HG03342 (cell line): ENCODE measurements around the gene TRPC3.
A peak's percentile ranks its signal among the peaks of the same experiment; 100 is the strongest.
"Not testable (repeated sequence)": the region's sequence is repeated elsewhere in the genome, so short reads cannot be mapped to it uniquely, and the experiment has no call there.

ENCODE experiments used
- ATAC-seq: cut with Tn5 transposase; IDR thresholded peaks from one replicate; pipeline ENCODE4 v1.9.1; 2021; ENCODE audit warnings: mild to moderate bottlenecking, moderate library complexity; ENCODE audit not compliant: unreplicated experiment

TRPC3 gene

GRCh38 chr4:121950212-121950679, 1.6 kb downstream of the TRPC3 start:
- ATAC-seq = peak; percentile 89

GRCh38 chr4:121946644-121947043, 5.2 kb downstream of the TRPC3 start:
- no peak for ATAC-seq

- peak; percentile 80 for ATAC-seq
These were observed 7.9 kb downstream of the TRPC3 start for GRCh38 chr4:121943941-121944340.

DNA sequence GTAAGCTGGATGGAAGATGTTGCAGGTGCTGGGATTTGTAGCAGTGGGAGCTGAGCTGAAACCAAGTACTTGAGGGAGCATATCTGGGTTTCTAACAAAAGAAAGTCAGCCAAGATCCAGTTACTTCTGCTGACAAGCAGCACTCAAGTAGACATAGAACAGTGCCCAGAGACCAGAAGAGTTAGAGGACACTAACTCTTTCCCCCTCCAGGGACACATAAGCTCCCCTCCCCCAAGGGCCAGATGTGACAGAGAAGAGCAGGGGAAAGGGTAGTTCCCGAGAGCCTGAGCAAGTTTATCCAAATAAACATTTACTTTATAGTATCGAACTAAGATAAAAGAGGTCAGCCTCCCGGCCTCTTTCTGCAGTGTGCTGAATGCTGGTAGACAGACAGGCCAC, 12.2 kb downstream of the TRPC3 start:
- ATAC-seq = no peak

GRCh38 chr4:121938282-121939092, 13.4 kb downstream of the TRPC3 start:
- ATAC-seq = no peak

DNA sequence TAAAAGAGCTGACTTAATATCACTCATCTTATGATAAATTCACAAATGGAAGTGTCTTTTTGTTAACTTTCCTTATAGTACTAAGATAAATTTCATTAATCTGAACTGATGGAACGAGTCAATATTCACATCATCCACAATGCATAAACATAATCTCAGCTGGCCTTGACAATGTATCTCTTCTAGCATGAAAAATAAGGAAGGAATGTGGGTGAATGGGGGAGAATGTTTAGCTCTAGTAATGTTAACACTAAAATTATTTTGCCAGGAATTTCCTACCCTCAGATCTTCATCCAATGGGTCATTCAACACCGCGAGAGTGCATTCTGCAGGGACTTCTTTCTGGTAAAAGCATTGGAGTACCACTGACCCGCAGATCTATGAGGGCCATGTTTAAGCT, 15.8 kb downstream of the TRPC3 start:
- ATAC-seq = no peak

DNA sequence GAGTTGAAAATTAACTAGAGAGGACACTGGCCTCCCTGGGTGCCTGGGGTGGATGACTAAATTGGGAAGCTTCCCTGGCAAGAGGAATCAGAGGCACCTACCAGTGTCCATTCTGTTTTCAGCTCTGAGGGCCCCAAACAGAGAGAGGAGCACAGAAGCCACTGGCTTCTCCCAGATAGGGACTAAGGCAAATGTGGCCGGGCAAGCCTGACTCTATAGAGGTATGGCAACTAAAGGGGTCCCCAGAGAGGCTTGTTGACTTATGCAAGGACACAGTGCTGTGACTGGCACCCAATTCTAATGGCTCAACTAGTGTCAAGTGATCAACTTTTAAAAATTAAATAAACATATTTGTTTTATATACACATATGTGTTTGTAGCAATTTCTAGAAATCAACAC, 17.2 kb downstream of the TRPC3 start:
- no peak for ATAC-seq

DNA sequence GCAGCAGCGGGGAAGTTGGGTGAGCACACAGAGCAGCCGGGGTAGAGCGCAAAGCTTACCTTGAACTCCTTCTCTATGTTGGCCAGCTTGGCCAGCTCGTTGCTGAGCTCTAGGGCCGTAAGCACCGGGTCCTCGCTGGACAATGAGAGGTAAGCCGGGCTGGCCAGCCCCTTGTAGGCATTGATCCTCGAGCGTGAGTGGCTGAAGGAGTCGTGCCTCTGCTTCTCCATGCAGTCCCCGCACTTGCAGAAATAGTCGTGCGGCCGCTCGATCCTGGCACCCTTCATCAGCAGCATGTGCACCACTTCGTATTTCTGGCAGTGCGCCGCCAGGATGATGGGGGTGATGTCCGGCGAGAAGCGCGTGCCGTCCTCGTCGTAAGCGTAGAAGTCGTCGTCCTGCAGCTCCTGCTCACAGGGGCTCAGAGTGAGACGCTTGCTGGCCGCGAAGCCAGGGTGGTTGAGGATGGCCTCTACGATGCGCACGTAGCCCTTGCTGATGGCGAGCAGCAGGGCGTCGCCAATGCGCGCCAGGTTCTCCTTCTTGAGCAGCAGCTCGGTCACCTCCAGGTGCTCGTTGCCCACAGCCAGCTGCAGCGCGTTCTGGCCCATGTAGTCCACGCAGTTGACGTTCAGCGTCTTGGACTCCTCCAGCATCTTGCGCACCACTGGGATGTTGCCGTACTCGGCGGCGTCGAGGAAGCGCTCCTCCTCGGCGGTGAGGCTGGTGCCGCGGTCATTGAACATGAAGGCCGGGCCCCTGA, 19.5 kb downstream of the TRPC3 start:
- no peak for ATAC-seq

DNA sequence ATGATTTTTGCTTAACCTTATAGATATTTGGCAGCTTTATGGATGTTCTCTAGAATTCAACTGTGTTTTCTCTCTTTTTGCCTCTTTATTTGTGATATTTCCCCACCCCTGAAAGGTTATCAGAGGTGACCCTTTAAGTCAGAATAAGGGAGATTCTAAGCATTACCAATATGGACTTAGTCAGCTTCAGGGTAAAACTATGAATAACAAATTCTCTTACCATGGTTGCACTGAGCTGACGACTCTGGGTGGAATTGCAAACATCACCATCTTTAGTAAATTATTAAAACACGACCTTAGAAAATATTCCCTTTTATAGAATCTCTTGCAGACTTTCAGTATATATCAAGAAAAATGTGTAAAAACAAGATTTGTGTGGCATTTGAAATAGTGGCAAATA, 21.6 kb downstream of the TRPC3 start:
- no peak for ATAC-seq

DNA sequence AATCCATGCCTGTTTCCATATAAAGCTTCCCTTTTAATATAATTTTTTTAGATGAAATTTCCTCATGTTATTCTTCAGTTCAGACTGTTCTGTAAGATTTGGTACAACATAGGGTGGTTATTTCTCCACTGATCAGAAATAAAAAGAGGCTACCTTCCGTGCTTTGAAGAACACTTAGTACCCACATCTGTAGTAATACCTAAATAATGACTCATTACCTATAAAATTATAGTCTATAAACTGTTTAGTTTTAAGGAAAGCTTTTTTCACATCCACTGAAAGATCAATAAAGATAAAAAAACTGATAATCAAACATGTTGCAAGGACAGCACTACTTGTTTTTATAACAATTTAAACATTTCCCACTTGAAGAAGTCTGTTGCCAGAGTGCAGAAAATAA, 23.9 kb downstream of the TRPC3 start:
- no peak for ATAC-seq

DNA sequence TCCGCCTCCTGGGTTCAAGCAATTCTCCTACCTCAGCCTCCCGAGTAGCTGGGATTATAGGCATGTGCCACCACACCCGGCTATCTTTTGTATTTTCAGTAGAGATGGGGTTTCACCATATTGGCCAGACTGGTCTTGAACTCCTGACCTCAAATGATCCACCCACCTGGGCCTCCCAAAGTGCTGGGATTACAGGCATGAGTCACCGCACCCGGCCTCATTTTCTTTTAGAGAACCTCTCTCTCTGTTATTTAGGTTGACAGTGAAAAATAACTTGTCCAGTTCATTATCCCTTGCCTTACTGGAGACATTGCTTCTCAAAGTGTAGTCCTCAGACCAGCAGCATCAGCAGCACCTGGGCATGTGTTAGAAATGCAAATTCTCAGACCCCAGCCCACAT, 25.4 kb downstream of the TRPC3 start:
- not testable (repeated sequence) for ATAC-seq

DNA sequence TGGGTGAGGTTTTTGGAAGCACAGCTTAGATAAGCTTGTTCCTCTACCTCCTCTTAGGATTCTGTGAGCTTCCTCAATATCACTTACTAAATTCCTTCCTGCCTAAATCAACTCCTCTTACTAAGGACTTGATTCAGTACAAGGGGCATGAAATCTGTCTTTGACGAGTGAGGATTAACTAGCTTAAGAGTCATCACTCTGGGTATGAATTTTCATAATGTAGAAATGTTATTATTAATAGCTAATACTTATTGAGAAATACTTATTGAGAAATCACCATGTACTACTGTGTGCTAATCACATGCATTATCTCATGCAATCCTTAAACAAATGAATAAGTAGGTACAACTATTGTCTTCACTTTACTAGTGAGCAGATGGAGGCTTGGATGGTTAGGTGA, 28.6 kb downstream of the TRPC3 start:
- ATAC-seq = no peak

- ATAC-seq = no peak
These were observed 38.2 kb downstream of the TRPC3 start for GRCh38 chr4:121913667-121914066.

DNA sequence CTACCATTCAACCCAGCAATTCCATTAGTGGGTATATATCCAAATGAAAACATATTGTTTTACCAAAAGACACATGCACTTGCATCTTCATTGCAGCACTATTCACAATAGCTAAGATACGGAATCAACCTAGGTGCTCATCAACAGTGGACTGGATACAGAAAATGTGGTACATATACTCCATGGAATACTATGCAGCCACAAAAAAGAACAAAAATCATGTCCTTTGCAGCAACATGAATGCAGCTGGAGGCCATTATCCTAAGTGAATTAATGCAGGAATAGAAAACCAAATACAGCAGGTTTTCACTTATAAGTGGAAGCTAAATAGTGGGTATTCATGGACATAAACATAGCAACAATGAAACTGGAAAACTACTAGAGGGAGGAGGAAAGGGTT, 43.5 kb downstream of the TRPC3 start:
- ATAC-seq = no peak

DNA sequence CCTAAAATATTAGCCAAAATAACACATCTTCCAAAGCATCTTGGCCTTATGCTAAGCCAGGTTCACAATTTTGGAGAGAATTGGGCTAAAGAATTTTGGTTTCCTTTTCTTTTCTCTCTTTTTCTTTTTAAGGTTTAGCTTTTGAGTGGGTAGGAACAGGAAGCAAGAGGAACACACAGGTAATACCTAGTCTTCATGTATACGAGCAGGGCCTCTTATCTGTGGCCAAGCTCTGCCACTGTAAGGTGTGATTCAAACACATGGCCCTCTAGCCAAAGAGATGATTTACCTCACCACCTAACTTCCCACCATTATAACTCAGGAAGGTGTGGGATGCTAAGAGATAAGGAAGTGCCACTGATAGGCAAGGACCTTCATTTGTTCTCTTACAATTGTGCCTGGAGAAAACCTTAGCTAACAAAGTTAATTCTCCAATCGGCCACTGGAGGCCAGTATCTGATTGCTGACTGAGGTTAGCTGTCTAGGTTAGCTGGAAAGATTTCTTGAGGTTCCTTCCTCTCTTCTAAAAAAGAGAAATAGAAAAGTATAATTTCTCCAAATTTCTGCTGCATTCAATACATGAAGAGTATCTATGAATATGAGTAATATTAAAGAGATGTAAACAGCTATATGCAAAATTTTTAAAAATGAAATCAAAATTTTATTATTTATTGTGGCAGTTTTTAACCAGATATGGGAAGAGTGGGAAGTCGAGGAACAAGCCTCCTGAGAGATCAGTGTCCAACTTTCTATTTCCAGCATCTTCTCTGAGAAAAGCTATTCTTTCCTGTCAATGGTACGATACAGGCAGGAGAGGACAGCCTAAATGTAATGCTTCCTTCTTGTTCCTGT, 51.5 kb downstream of the TRPC3 start:
- peak; percentile 98 for ATAC-seq

GRCh38 chr4:121898150-121898549, 53.7 kb downstream of the TRPC3 start:
- ATAC-seq = no peak

DNA sequence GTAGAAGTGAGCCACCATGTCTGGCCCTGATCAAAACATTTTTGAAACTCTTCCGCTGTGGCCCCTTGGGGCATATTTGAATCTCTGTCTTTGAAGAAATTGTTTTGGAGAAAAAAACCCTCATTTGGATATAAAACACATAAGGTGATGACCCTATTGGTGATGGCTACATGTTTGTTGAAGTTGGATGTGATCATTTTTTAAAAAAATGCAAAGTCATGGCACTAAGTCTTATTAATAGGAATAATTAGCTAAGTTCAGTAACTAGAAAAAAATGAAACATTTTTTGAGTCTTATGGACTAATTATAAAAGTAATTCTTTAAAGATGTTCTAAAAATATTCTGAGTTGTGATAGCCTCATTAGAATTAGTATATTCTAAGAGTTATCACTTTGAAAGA, 63.7 kb downstream of the TRPC3 start:
- no peak for ATAC-seq

GRCh38 chr4:121885115-121885514, 66.7 kb downstream of the TRPC3 start:
- ATAC-seq = no peak

DNA sequence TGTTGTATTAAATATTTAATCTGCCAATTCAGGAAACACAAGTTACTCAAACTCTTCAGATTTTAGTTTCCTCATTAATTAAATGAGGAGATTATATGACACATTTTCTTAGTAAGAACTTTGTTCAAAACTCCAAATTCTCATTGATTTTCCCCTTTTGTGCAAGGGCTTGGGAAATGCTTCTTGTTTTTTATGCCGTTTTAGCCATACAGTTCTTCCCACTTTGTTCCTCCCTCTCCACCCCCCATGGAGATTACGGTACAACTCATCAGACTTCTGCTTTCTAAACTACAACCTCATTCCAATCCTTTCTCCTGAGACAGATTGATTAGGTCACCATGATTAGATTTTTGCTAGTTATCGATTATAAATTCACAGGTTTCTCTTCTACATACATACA, 70.7 kb downstream of the TRPC3 start:
- ATAC-seq = no peak

DNA sequence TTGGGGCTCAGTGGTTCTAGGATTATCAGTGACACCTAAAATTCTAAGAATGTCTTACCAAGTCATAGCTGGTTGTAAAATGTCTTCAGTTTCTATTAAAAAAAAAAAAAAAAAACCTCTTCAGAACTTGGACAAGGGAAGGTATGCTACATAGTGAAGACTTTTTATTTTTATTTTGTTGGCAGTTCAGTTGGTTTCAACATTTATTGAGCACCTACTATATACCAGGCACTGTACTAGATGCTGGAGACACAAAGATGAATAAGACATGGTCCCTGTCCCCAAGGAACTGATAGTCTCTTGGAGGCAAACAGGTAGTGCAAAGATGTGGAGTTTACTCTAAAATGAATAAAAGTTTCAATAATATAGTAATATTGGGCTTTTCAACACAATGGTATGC, 72.7 kb downstream of the TRPC3 start:
- no peak for ATAC-seq

DNA sequence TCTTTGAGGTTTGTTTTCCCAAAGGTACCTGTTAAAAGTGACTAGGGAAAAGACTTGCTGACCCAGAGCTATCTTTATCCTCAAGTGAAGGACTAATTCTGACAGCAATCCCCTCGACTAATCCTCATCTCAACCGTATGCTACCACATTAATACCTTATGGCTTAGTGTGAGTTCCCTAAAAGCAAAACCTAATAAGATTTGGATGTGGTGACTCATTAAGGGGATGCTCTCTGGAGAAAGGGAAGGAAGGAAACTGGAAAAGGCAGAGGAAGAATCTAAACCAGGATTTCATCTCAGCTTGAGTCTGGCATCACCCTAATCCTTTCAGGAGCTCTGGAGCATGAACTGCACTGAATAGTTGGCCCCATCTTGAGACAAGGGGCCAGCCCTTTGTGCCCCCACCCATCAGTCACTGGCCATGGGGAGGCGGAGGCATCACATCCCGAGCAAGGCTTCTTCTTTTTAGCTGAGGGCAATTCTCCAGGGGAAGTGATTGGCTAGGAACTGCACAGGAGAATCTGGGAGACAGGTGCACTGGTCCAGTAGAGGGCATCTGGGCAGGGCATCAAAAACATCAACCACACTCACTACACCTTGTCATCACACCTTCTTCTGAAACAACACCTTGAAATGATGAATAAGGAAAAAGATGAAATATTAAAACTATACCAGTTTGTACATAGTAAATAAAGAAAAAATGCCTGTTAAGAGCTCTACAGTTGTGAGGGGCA, 74.7 kb downstream of the TRPC3 start:
- no peak for ATAC-seq
